Aorta (tissue), 5 donors: ENCODE measurements around the gene TWNK. TPM values are rescaled to one million over a fixed set of nuclear protein-coding genes. Genes with fewer than 3 reads are reported as not detected.
A peak's percentile ranks its signal among the peaks of the same experiment; 100 is the strongest.

Experiments
- ATAC-seq: fragments of 200-7000 bp; cut with Tn5 transposase; one replicate; pipeline ENCODE4 v1.9.1; 2022; ENCODE audit warnings: moderate library complexity; ENCODE audit not compliant: low FRiP score
- DNase-seq, 2 donors: peaks; one replicate each; pipeline ENCODE4 v3.0.0-alpha.2; 2020
- H3K27ac ChIP-seq, 2 donors: one replicate each; pipeline ENCODE4 v1.5.1; 2013; ENCODE audit warnings: low read length in 2 of 2, mild to moderate bottlenecking in 2 of 2, moderate library complexity in 2 of 2, control low read depth in 1 of 2, inconsistent platforms in 1 of 2, low read depth in 1 of 2
- H3K27me3 ChIP-seq, 2 donors: one replicate each; pipeline ENCODE4 v1.6.1; 2013; ENCODE audit warnings: control low read depth in 1 of 2, low read length in 1 of 2, mild to moderate bottlenecking in 1 of 2, moderate library complexity in 1 of 2; ENCODE audit not compliant: insufficient read depth in 2 of 2, control insufficient read depth in 1 of 2
- H3K36me3 ChIP-seq, 2 donors: one replicate each; pipeline ENCODE4 v1.6.1; 2013; ENCODE audit warnings: control low read depth in 1 of 2, low read length in 1 of 2, mild to moderate bottlenecking in 1 of 2; ENCODE audit not compliant: insufficient read depth in 2 of 2, control insufficient read depth in 1 of 2
- H3K4me1 ChIP-seq, 2 donors: one replicate each; pipeline ENCODE4 v1.6.1; 2013; ENCODE audit warnings: low read length in 2 of 2, control low read depth in 1 of 2, mild to moderate bottlenecking in 1 of 2, moderate library complexity in 1 of 2; ENCODE audit not compliant: insufficient read depth in 2 of 2, control insufficient read depth in 1 of 2
- H3K4me3 ChIP-seq, 2 donors: one replicate each; pipeline ENCODE4 v1.5.1; 2013; ENCODE audit warnings: low read length in 2 of 2, control low read depth in 1 of 2, mild to moderate bottlenecking in 1 of 2
- H3K9me3 ChIP-seq: one replicate; pipeline ENCODE4 v1.6.1; 2013; ENCODE audit warnings: mild to moderate bottlenecking, low read length; ENCODE audit not compliant: control insufficient read depth
- WGBS, 2 donors: extraction: QIAGEN DNeasy Blood & Tissue Kit; methylation state at CpG; one replicate each; pipeline ENCODE4 v1.1.7; 2013; 5-methylcytosine and 5-hydroxymethylcytosine counted together
- intact Hi-C, 2 donors: fragments of 100-400 bp; cut with DNase I; formaldehyde crosslinking; loops; one replicate each; pipeline versions ENCODE4 v1.14.2 to v1.15.0; 2022
- polyA plus RNA-seq, 2 donors: library from polyadenylated mRNA; stranded (reverse); fragments of 200-250 nt; gene quantifications; one replicate each; pipeline ENCODE4 v1.2.3, GENCODE V29; 2013
- total RNA-seq, 2 donors: library from RNA; stranded (reverse); fragmentation: NEBNext Ultra II Directional; extraction: Animal tissue kit (Norgen Biotek cat#: 25700); gene quantifications; one replicate each; pipeline ENCODE4 v1.2.1, GENCODE V29; 2021
- donor health status: healthy with polysubstance abuse.
- donor health status: Bipolar disorder and iron deficiency.
- donor health status: DM: no; HTN: no; CAD: no.
- donor health status: DM: no; HTN: no; CAD: no.
- donor health status: DM: yes; HTN: yes; CAD: no.

TWNK gene
- total and polyA plus RNA-seq, 4 donors = 3.0 to 5.7 (median 4.6) TPM

- no peak for DNase-seq
- H3K27ac ChIP-seq = no peak overlapping the region
- 81 to 83% methylated on average over 16 to 18 of the region's 18 CpGs for WGBS, 2 donors
- no peaks in the 10 kb centered on the region for H3K4me1 ChIP-seq
- no peak for ATAC-seq
- H3K4me3 ChIP-seq = no peak overlapping the region
- no peaks in the 10 kb centered on the region for H3K9me3 ChIP-seq
- peaks cover 0 to 5% of the 10 kb centered on the region in 2 donors for H3K36me3 ChIP-seq
- intact Hi-C loops = no loop called here
- no peaks in the 10 kb centered on the region for H3K27me3 ChIP-seq
These were observed 16.4 kb downstream of the TWNK start for GRCh38 chr10:101003639-101004206.

GRCh38 chr10:101005361-101005760, 18.0 kb downstream of the TWNK start:
- Histone ChIP-seq H3K36me3 (peaks cover 0 to 5% of the 10 kb centered on the region in 2 donors), H3K27me3 (no peaks in the 10 kb centered on the region), H3K9me3 (no peaks in the 10 kb centered on the region), H3K4me3 (no peak overlapping the region), H3K27ac (no peak overlapping the region), H3K4me1 (no peaks in the 10 kb centered on the region)
- intact Hi-C loops = no loop called here
- ATAC-seq (no peak), DNase-seq (no peak)
- 86 to 88% methylated on average over 23 of the region's 23 CpGs for WGBS, 2 donors

GRCh38 chr10:101005869-101006567, 18.7 kb downstream of the TWNK start:
- Histone ChIP-seq H3K4me3 (no peak overlapping the region), H3K36me3 (peaks cover 0 to 5% of the 10 kb centered on the region in 2 donors), H3K4me1 (no peaks in the 10 kb centered on the region), H3K9me3 (no peaks in the 10 kb centered on the region), H3K27me3 (no peaks in the 10 kb centered on the region), H3K27ac (no peak overlapping the region)
- no peak for DNase-seq
- 87 to 89% methylated on average over 4 of the region's 4 CpGs for WGBS, 2 donors
- intact Hi-C loops = no loop called here
- no peak for ATAC-seq

- H3K9me3 ChIP-seq = no peaks in the 10 kb centered on the region
- ATAC-seq (no peak), DNase-seq (peak in 1 of 2 donors; percentile 77)
- H3K36me3 ChIP-seq = peaks cover 0 to 5% of the 10 kb centered on the region in 2 donors
- 81 to 83% methylated on average over 33 of the region's 33 CpGs for WGBS, 2 donors
- H3K27me3 ChIP-seq = no peaks in the 10 kb centered on the region
- no peak overlapping the region for H3K27ac ChIP-seq
- H3K4me3 ChIP-seq = no peak overlapping the region
- intact Hi-C loops = no loop called here
- no peaks in the 10 kb centered on the region for H3K4me1 ChIP-seq
These were observed 19.3 kb downstream of the TWNK start for GRCh38 chr10:101006593-101007098.

GRCh38 chr10:101007099-101007711, 19.9 kb downstream of the TWNK start:
- ATAC-seq = no peak
- WGBS, 2 donors = 39 to 45% methylated on average over 11 of the region's 11 CpGs
- no peaks in the 10 kb centered on the region for H3K4me1 ChIP-seq

GRCh38 chr10:101007915-101008822, 20.8 kb downstream of the TWNK start:
- intact Hi-C loops = no loop called here

More at GRCh38 chr10:101007099-101007711, 19.9 kb downstream of the TWNK start:
- Histone ChIP-seq H3K27ac (no peak overlapping the region), H3K4me3 (no peak overlapping the region), H3K36me3 (peaks cover 0 to 5% of the 10 kb centered on the region in 2 donors), H3K9me3 (no peaks in the 10 kb centered on the region), H3K27me3 (no peaks in the 10 kb centered on the region)
- DNase-seq = peak in 1 of 2 donors; percentile 65
- intact Hi-C loops = no loop called here

GRCh38 chr10:101008823-101009423, 21.6 kb downstream of the TWNK start:
- intact Hi-C loops = no loop called here

More at GRCh38 chr10:101007915-101008822, 20.8 kb downstream of the TWNK start:
- ATAC-seq (no peak), DNase-seq (peak in 1 of 2 donors; percentile 71)
- Histone ChIP-seq H3K36me3 (peaks cover 0 to 5% of the 10 kb centered on the region in 2 donors), H3K27me3 (no peaks in the 10 kb centered on the region), H3K9me3 (no peaks in the 10 kb centered on the region), H3K4me3 (no peak overlapping the region), H3K4me1 (no peaks in the 10 kb centered on the region), H3K27ac (no peak overlapping the region)
- 43 to 47% methylated on average over 13 of the region's 13 CpGs for WGBS, 2 donors

GRCh38 chr10:101010329-101010728, 23.0 kb downstream of the TWNK start:
- no peak for ATAC-seq
- Histone ChIP-seq H3K27me3 (no peaks in the 10 kb centered on the region), H3K9me3 (no peaks in the 10 kb centered on the region), H3K36me3 (peaks cover 0 to 3% of the 10 kb centered on the region in 2 donors), H3K27ac (no peak overlapping the region), H3K4me1 (no peaks in the 10 kb centered on the region), H3K4me3 (no peak overlapping the region)
- intact Hi-C loops = no loop called here
- DNase-seq = no peak
- WGBS, 2 donors = 92 to 94% methylated on average over 22 of the region's 22 CpGs

More at GRCh38 chr10:101008823-101009423, 21.6 kb downstream of the TWNK start:
- Histone ChIP-seq H3K36me3 (peaks cover 0 to 3% of the 10 kb centered on the region in 2 donors), H3K27ac (no peak overlapping the region), H3K27me3 (no peaks in the 10 kb centered on the region), H3K4me3 (no peak overlapping the region), H3K9me3 (no peaks in the 10 kb centered on the region), H3K4me1 (no peaks in the 10 kb centered on the region)
- 70 to 77% methylated on average over 6 of the region's 6 CpGs for whole genome bisulfite sequencing, 2 donors
- no peak for DNase-seq
- no peak for ATAC-seq
